Measurements from ENCODE around the gene TOGARAM2.
"Not testable (repeated sequence)": the region's sequence is repeated elsewhere in the genome, so short reads cannot be mapped to it uniquely, and the experiment has no call there.

Gene TOGARAM2

DNA sequence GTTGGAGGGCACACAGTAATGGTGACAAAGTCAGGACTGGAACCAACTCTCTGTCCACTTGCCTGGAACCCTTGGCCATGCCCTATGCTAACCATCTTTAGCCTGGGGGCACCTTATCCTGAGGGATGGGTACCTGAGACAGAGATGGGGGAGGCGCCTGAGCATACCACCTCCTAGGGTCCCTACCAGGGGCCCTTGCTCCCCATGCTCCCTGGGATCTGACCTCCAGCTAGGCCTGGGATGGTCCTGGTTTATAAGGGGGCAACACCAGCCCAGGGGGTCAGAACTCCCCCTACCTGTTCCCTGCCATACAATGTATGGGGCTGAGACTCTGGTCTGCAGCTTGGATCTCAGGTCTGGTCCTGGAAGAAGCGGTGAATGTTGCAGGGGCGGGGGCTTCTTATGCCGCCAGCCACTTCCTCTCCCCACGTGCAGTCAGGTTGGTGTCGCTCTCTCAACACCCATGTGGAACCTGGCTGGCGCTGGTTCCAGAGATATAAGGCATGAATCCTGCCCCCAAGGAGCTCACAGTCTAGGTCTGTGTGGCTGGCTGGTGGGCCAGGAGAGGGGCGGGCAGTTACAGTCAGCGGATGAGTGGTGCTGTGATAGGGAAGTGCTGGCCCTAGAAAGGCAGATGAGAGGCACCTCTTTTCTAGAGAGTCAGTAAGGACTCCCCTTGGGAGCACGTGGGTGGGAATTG, 3.8 kb upstream of the TOGARAM2 start:
- DNase-seq (ENCODE audit: low read depth in 2 of 2), result no peak

- DNase-seq (ENCODE audit: low read depth in 2 of 2), result not testable (repeated sequence)
Observed at GRCh38 chr2:28978001-28978400, 3.1 kb upstream of the TOGARAM2 start.

DNA sequence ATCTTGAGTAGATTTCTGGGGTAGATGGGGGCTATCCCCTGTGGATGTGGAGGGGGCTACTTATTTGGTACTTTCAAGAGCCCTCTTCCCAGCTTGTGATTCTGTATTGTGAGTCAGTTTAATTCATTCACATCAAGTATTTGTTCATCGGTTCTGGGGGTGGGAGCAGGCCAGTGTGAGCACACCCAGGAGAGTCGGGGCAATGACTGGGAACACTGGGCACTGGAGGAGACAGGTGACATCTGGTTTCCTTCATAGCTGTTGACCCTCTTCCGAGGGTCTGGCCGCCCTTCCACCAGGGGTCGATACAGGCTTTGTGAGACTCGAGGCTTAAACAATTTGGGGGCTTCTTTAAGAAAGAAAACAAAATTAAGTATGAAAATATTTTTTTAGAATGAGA, 2.5 kb upstream of the TOGARAM2 start:
- no peak for DNase-seq (ENCODE audit: low read depth in 2 of 2)

GRCh38 chr2:28979041-28979440, 2.1 kb upstream of the TOGARAM2 start:
- no peak for DNase-seq (ENCODE audit: low read depth in 2 of 2)

GRCh38 chr2:28979576-28980366, 1.3 kb upstream of the TOGARAM2 start:
- no peak for DNase-seq (ENCODE audit: low read depth in 2 of 2)

DNA sequence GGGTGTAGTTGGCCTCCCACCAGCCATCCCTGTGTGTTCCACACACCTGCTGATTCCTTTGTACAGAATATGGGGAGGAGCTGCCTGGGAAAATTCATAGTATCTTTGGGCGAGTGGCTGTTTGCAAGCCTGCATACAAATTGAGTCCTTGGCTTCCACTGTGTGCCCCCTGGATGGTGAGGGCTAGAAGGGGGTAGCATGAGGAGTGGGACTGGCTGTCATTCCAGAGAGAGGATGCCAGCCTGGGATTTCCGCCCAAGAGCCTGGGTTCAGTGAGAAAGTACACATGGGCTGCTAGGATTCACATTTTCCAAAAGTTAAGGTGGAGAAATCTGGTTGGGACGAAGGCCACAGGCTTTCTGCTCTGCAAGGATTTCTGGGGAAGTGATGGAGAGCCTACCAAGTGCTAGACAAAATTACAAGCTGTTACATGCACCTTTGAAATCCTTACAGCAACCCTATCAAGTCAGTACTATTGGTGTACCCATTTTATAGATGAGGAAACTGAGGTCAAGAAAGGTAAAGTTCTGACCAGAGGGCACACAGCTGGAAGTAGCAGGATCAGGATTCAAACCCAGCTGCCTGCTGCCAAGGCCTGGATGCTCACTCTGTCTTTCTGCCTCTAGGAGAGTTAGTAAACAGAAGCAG, 606 bp upstream of the TOGARAM2 start:
- DNase-seq (ENCODE audit: low read depth in 2 of 2), result no peak

GRCh38 chr2:28981620-28982376, 700 bp downstream of the TOGARAM2 start:
- no peak for DNase-seq (ENCODE audit: low read depth in 2 of 2)

DNA sequence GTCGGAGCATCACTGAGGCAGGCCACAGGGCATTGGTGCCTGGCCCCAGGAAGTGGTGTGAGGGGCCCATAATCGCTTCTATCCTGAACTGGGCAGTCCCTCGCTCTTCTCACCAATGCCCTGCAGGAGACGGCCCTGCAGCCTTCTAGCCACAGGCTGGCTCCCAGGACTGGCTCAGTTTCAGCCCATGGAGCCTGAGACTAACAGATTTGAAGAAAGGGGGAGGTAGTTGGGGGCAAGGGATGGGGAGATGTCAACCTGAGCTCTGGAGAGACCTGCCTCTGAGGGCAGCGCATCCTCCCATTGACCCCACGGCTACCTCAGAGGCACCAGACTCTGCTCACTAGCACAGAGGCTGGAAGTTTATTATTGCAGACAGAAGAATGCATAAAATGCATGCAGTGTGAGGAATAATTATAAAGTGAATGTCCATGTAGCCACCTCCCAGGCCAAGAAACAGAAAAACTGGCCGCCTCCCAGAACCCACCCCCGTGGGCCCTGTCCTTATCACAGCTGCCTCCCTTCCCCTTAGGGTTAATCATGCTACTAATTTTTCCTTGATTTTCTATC, 1.4 kb downstream of the TOGARAM2 start:
- no peak for DNase-seq (ENCODE audit: low read depth in 2 of 2)

GRCh38 chr2:28986429-28986828, 5.3 kb downstream of the TOGARAM2 start:
- DNase-seq (ENCODE audit: low read depth in 2 of 2), result no peak

DNA sequence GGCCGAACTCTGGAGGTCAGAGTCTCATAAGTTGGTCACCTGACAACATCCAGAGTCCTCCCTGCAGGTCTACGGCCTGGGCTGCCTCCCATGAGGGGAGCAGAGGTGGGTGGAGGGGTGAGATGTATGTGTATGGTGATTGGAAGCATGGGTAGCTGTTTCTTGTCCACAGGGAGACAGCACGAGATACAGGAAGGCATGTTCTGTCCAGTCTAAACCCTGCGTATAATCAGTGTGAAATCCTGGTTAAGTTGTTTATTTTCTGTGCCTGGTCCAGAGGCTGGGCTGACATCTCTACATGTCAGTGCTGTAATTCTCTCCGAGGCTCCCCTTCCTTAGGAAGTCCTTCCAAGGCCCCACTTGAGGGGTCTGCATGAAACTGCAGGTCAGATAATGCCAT, 8.9 kb downstream of the TOGARAM2 start:
- no peak for DNase-seq (ENCODE audit: low read depth in 2 of 2)

DNA sequence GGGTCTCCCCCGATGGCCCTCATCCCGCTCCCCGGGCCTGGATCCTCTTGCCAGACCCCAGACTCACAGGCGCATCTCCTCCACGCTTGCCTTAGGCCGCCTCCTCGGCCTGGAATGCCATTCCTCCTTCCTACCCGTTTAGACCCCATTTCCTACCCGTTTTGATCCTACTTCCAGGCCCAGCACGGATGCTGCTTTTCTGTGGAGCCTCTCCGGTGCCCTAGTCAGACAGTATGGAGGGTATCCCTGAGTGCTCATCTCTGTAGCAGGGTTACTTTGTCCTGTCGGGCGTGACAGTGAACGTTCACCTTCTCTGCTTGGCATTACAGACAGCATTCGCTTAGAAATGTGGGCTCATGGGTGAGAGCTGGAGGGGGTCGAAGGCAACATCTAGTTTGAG, 9.3 kb downstream of the TOGARAM2 start:
- DNase-seq (ENCODE audit: low read depth in 2 of 2), result no peak

DNA sequence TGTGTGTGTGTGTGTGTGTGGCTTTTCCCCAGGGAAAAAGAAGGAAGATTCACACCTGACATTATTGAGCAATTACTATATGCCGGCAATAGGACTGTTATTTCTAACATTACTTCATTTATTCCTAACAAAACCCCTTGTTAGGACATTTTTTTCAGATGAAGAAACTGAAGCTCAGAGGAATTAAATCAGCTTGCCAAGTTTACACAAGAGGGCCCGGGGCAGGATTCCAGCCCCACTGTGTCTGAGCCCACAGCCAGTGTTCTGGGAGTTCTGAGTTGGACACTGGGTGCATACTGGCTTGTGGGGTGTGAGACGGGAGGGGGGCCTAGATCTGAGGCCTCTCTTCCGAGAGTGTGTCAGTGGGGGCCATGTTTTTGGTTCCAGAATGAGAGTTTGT, 9.9 kb downstream of the TOGARAM2 start:
- no peak for DNase-seq (ENCODE audit: low read depth in 2 of 2)

GRCh38 chr2:28991460-28991859, 10.4 kb downstream of the TOGARAM2 start:
- DNase-seq (ENCODE audit: low read depth in 2 of 2), result no peak

DNA sequence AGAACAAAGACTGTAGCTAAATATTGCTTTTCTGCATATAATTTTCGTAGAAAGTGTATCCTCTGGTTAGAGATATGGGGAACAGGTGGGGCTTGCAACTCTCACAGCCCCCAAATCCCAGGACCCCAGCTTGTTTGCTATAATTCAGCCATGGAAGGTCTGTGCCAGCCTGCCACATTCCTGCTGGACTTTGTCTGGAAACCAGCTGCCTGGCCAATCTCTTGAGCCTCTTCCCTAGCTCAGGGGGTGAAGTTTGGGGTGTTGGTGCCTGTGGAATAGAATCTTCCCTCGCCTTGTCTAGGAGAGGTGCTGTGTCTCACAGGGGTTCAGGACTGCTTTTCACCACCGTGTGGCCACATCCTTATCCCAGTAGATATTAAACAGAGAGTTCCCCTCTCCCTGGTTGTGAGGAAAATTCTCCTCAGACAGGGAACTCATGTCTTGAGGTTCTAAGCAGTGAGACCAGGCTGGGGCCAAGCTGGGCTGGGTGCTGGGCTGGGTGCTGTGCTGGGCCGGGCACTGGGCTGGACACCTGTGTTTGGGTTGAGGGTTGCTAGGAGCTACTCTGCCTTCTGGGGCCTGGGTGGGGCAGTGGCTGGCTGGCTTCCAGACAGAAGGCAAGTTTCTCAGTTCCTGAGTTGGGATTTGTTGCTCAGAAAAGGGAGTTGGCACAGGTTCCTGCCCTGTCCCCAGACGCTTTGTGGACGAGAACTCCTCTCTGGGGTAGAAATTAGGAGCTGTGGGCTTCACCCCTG, 12.3 kb downstream of the TOGARAM2 start:
- no peak for DNase-seq (ENCODE audit: low read depth in 2 of 2)

DNA sequence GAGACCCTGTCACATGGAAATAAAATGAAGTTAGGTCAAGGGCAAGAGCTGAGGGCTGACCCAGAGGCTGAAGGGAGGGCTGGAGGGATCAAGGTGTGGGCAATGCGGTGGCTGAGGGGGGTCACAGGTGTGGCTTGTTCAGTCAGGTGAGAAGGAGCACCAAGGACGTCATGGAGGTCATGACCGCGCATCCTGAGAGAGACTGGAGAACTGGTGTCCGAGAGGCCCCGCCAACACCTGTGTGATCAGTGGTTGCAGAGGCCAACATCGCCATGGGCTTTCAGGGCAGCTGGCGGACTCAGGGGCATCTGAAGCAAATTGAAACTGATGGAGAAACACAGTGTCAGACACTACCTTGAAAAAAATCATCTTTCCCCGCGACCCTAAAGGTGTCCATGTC, 13.0 kb downstream of the TOGARAM2 start:
- DNase-seq (ENCODE audit: low read depth in 2 of 2), result no peak

DNA sequence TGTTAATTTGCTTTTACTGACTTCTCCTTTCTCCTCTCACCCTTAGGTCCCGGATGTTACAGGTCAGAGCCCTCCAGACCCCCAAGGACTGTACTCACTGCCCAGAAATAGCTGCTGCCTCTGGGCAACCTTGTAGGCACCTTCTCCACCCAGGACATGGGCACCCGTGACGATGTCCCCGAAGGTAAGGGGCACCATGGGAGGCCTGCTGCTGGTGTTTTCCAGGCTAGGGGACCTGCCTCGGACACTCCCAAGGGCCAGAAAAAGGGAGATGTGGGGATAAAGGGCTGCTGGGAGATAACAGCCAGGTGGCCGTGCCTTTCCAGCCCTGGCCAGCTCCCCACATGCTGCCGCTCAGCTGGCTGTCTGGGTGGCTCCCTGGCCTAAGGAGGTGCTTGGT, 13.6 kb downstream of the TOGARAM2 start:
- DNase-seq (ENCODE audit: low read depth in 2 of 2), result no peak

DNA sequence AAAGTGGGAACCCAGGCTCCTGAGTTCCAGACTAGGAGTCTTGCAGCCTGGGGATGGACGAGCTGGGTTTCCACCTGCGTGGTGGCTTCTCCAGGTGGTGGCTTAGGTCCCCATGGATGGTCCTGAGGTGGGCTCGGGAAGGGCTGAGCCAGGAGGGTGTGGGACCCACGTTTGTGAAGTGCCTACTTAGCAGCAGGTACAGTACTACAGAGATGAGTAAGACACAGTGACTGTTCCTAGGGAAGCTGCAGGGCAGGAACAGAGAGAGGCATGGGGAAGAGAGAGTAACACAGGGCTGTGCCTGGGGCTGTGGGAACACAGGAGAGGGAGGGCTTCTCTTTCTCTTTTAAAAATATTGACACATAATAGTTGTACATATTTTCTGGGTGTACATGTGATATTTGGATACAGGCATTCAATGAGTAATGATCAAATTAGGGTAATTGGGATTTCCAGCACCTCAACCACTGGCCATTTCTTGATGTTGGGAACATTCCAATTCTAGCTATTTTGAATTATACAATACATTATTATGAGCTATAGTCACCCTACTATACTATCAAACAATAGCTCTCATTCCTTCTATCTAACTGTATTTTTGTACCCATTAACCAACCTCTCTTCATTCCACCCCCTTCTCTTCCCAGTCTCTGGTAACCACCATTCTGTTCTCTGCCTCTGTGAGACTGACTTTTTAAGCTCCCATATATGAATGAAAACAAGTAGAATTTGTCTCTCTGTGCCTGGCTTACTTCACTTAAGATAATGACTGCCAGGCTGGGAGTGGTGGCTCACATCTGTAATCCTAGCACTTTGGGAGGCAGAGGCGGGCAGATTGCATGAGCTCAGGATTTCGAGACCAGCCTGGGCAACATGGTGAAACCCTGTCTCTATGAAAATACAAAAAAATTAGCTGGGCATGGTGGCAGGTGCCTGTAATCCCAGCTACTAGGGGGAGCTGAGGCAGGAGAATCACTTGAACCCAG, 15.0 kb downstream of the TOGARAM2 start:
- no peak for DNase-seq (ENCODE audit: low read depth in 2 of 2)

- DNase-seq (ENCODE audit: low read depth in 2 of 2), result no peak
Observed at GRCh38 chr2:28997237-28997846, 16.2 kb downstream of the TOGARAM2 start.

All from stimulated activated CD8-positive, alpha-beta memory T cell treated with anti-CD3 and anti-CD28 coated beads, Interleukin-15, amount 100 ng/mL, for 48 hours (primary cell).